Aorta (tissue), 5 donors: ENCODE measurements around the gene PACS1. TPM values are rescaled to one million over a fixed set of nuclear protein-coding genes. Genes with fewer than 3 reads are reported as not detected.

Experiments
- ATAC-seq: fragments of 200-7000 bp; cut with Tn5 transposase; one replicate; pipeline ENCODE4 v1.9.1; 2022; ENCODE audit warnings: moderate library complexity; ENCODE audit not compliant: low FRiP score
- DNase-seq, 2 donors: peaks; one replicate each; pipeline ENCODE4 v3.0.0-alpha.2; 2020
- H3K27ac ChIP-seq, 2 donors: one replicate each; pipeline ENCODE4 v1.5.1; 2013; ENCODE audit warnings: low read length in 2 of 2, mild to moderate bottlenecking in 2 of 2, moderate library complexity in 2 of 2, control low read depth in 1 of 2, inconsistent platforms in 1 of 2, low read depth in 1 of 2
- H3K27me3 ChIP-seq, 2 donors: one replicate each; pipeline ENCODE4 v1.6.1; 2013; ENCODE audit warnings: control low read depth in 1 of 2, low read length in 1 of 2, mild to moderate bottlenecking in 1 of 2, moderate library complexity in 1 of 2; ENCODE audit not compliant: insufficient read depth in 2 of 2, control insufficient read depth in 1 of 2
- H3K36me3 ChIP-seq, 2 donors: one replicate each; pipeline ENCODE4 v1.6.1; 2013; ENCODE audit warnings: control low read depth in 1 of 2, low read length in 1 of 2, mild to moderate bottlenecking in 1 of 2; ENCODE audit not compliant: insufficient read depth in 2 of 2, control insufficient read depth in 1 of 2
- H3K4me1 ChIP-seq, 2 donors: one replicate each; pipeline ENCODE4 v1.6.1; 2013; ENCODE audit warnings: low read length in 2 of 2, control low read depth in 1 of 2, mild to moderate bottlenecking in 1 of 2, moderate library complexity in 1 of 2; ENCODE audit not compliant: insufficient read depth in 2 of 2, control insufficient read depth in 1 of 2
- H3K4me3 ChIP-seq, 2 donors: one replicate each; pipeline ENCODE4 v1.5.1; 2013; ENCODE audit warnings: low read length in 2 of 2, control low read depth in 1 of 2, mild to moderate bottlenecking in 1 of 2
- H3K9me3 ChIP-seq: one replicate; pipeline ENCODE4 v1.6.1; 2013; ENCODE audit warnings: mild to moderate bottlenecking, low read length; ENCODE audit not compliant: control insufficient read depth
- WGBS, 2 donors: extraction: QIAGEN DNeasy Blood & Tissue Kit; methylation state at CpG; one replicate each; pipeline ENCODE4 v1.1.7; 2013; 5-methylcytosine and 5-hydroxymethylcytosine counted together
- intact Hi-C, 2 donors: fragments of 100-400 bp; cut with DNase I; formaldehyde crosslinking; loops; one replicate each; pipeline versions ENCODE4 v1.14.2 to v1.15.0; 2022
- polyA plus RNA-seq, 2 donors: library from polyadenylated mRNA; stranded (reverse); fragments of 200-250 nt; gene quantifications; one replicate each; pipeline ENCODE4 v1.2.3, GENCODE V29; 2013
- total RNA-seq, 2 donors: library from RNA; stranded (reverse); fragmentation: NEBNext Ultra II Directional; extraction: Animal tissue kit (Norgen Biotek cat#: 25700); gene quantifications; one replicate each; pipeline ENCODE4 v1.2.1, GENCODE V29; 2021
- donor health status: healthy with polysubstance abuse.
- donor health status: Bipolar disorder and iron deficiency.
- donor health status: DM: no; HTN: no; CAD: no.
- donor health status: DM: no; HTN: no; CAD: no.
- donor health status: DM: yes; HTN: yes; CAD: no.

PACS1 gene
- total and polyA plus RNA-seq, 4 donors: 16.2 to 119 (median 59.1) TPM

DNA sequence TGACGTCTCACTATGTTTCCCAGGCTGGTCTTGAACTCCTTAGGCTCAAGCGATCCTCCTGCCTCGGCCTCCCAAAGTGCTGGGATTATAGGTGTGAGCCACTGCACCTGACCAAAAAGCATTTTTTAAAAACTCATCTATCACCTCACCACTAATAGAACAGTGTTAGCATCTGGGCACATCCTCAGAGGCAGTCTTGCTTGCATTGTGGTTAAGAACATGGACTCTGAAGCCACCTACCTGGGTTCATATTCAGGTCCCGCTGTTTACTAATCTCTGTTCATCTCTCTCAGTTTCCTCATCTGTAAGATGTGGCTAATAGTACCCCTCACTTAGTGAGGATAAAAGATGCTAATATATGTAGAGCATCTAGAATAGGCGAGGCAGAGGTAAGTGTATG is 90.6 kb downstream of the PACS1 start:
- intact Hi-C loops: no loop called here
- H3K4me1 ChIP-seq: peaks cover 0 to 3% of the 10 kb centered on the region in 2 donors
- H3K36me3 ChIP-seq: no peaks in the 10 kb centered on the region
- H3K4me3 ChIP-seq: no peak overlapping the region
- H3K9me3 ChIP-seq: no peaks in the 10 kb centered on the region
- 93 to 94% methylated on average over 5 of the region's 5 CpGs for WGBS, 2 donors
- ATAC-seq: no peak
- no peak for DNase-seq
- H3K27me3 ChIP-seq: no peaks in the 10 kb centered on the region
- H3K27ac ChIP-seq: no peak overlapping the region

DNA sequence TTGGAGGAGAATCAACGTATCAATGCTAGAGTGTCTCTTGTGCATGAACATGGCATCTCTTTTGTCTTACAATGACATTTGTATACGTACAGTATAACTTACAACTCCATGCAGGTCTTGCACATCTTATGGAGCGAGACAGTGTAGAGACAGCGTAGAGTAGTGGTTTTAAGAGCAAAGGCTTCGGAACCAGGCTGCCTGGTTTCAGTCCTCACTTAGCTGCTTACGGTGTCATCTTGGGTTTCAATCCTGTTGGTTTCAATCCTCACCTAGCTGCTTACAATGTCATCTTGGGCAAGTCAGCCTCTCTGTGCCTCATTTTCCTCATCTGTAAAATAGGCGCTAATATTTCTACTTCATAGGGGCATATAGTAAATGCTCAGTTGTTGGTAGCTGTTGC is 98.2 kb downstream of the PACS1 start:
- no peaks in the 10 kb centered on the region for H3K9me3 ChIP-seq
- ATAC-seq (no peak), DNase-seq (no peak)
- H3K27me3 ChIP-seq: no peaks in the 10 kb centered on the region
- H3K36me3 ChIP-seq: no peaks in the 10 kb centered on the region
- 98% methylated on average over 7 of the region's 7 CpGs for WGBS, 2 donors
- intact Hi-C loops: no loop called here
- no peak overlapping the region for H3K27ac ChIP-seq
- H3K4me3 ChIP-seq: no peak overlapping the region
- H3K4me1 ChIP-seq: no peaks in the 10 kb centered on the region

- no peaks in the 10 kb centered on the region for H3K4me1 ChIP-seq
- no peak overlapping the region for H3K27ac ChIP-seq
- WGBS, 2 donors: 66 to 74% methylated on average over 8 of the region's 8 CpGs
- DNase-seq: no peak
- no peak overlapping the region for H3K4me3 ChIP-seq
- ATAC-seq: no peak
- H3K27me3 ChIP-seq: no peaks in the 10 kb centered on the region
- no peaks in the 10 kb centered on the region for H3K9me3 ChIP-seq
- intact Hi-C loops: no loop called here
- H3K36me3 ChIP-seq: no peaks in the 10 kb centered on the region
These were observed 102.1 kb downstream of the PACS1 start for GRCh38 chr11:66172146-66172545.

DNA sequence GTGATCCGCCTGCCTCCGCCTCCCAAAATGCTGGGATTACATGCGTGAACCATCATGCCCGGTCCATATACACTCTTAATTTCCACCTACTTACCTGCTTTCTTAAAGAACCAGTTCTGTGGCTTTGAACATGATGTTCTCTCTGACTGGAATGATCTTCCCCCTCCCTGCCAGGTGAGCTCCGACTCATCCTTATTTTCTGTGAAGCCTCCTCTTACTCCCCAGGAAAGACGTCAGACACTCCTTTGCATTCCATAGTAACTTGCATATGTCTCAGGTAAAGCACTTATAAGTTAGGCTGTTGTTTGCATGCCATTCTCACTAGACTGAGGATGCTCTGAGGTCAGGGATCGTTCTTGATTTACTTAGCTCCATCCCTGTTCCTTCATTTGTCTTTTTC is 106.6 kb downstream of the PACS1 start:
- ATAC-seq: no peak

GRCh38 chr11:66178183-66178582 is 108.1 kb downstream of the PACS1 start:
- Histone ChIP-seq H3K4me1 (no peaks in the 10 kb centered on the region), H3K36me3 (no peaks in the 10 kb centered on the region), H3K27me3 (no peaks in the 10 kb centered on the region), H3K9me3 (no peaks in the 10 kb centered on the region), H3K27ac (no peak overlapping the region), H3K4me3 (no peak overlapping the region)
- ATAC-seq: no peak
- intact Hi-C loops: no loop called here
- WGBS, 2 donors: 97 to 99% methylated on average over 2 of the region's 2 CpGs
- no peak for DNase-seq

More for the DNA sequence above, 106.6 kb downstream of the PACS1 start:
- Histone ChIP-seq H3K36me3 (no peaks in the 10 kb centered on the region), H3K27ac (no peak overlapping the region), H3K4me3 (no peak overlapping the region), H3K9me3 (no peaks in the 10 kb centered on the region), H3K4me1 (no peaks in the 10 kb centered on the region), H3K27me3 (no peaks in the 10 kb centered on the region)
- no peak for DNase-seq
- 93 to 94% methylated on average over 7 of the region's 7 CpGs for WGBS, 2 donors
- intact Hi-C loops: no loop called here

DNA sequence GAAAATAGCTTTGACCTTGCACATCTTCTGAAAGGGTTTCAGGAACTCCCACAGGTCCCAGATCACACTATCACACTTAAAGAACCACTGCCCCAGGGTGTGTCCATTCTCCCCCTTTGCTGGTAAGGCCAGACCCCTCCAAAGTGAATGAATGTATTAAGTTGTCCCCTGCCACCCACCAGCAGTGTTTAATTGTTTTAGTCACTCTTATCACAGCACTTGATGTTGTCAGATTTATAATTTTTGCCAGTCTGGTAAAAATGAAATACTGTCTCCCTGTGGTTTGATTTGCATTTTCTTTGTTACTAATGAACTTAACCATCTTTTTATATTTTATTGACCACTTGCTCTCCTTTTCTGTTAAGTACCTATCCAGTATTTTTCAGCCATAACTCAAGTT is 108.8 kb downstream of the PACS1 start:
- Histone ChIP-seq H3K27ac (no peak overlapping the region), H3K9me3 (no peaks in the 10 kb centered on the region), H3K4me3 (no peak overlapping the region), H3K4me1 (no peaks in the 10 kb centered on the region), H3K36me3 (no peaks in the 10 kb centered on the region), H3K27me3 (no peaks in the 10 kb centered on the region)
- DNase-seq (no peak), ATAC-seq (no peak)
- intact Hi-C loops: no loop called here

- intact Hi-C loops: no loop called here
- H3K27ac ChIP-seq: no peak overlapping the region
- ATAC-seq (no peak), DNase-seq (no peak)
- no peaks in the 10 kb centered on the region for H3K36me3 ChIP-seq
- no peaks in the 10 kb centered on the region for H3K27me3 ChIP-seq
- no peaks in the 10 kb centered on the region for H3K9me3 ChIP-seq
- H3K4me3 ChIP-seq: no peak overlapping the region
- H3K4me1 ChIP-seq: no peaks in the 10 kb centered on the region
- 80 to 87% methylated on average over 2 of the region's 2 CpGs for WGBS, 2 donors
These were observed 111.7 kb downstream of the PACS1 start for GRCh38 chr11:66181632-66182315.

DNA sequence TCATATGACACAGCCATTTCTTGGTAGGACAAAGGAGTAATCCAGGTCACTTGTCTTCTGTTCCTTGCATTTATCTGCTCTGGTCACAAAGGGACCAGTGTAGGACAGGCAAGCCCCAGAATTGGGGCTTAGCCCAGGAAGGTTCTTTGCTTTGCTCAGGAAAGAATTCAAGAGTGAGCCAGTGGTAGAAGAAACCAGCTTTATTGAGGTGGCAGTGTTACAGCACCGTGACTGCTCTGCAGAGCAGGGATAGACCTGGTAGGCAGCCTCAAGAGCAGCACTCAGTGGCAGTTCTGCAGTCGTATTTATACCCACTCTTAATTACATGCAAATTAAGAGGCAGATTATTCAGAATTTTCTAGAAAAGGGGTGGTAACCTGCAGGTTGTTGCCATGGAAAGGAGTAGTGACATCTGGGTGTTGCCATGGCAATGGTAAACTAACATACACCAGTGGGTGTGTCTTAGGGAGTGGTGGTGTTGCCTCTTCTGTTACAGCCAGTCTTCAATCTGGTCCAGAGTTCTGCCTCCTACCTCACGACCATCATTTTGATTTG is 113.5 kb downstream of the PACS1 start:
- intact Hi-C loops: no loop called here
- no peaks in the 10 kb centered on the region for H3K36me3 ChIP-seq
- H3K4me1 ChIP-seq: no peaks in the 10 kb centered on the region
- no peak overlapping the region for H3K4me3 ChIP-seq
- no peak for ATAC-seq
- no peak overlapping the region for H3K27ac ChIP-seq
- DNase-seq: no peak
- WGBS, 2 donors: 74 to 80% methylated on average over 3 of the region's 3 CpGs
- no peaks in the 10 kb centered on the region for H3K27me3 ChIP-seq
- H3K9me3 ChIP-seq: no peaks in the 10 kb centered on the region

GRCh38 chr11:66184728-66185127 is 114.7 kb downstream of the PACS1 start:
- ATAC-seq (no peak), DNase-seq (no peak)
- Histone ChIP-seq H3K27me3 (no peaks in the 10 kb centered on the region), H3K4me1 (no peaks in the 10 kb centered on the region), H3K36me3 (no peaks in the 10 kb centered on the region), H3K4me3 (no peak overlapping the region), H3K9me3 (no peaks in the 10 kb centered on the region), H3K27ac (no peak overlapping the region)
- 81 to 87% methylated on average over 4 of the region's 4 CpGs for WGBS, 2 donors
- intact Hi-C loops: no loop called here
